ENCODE results near the gene ANKRD61.

GRCh38 chr7:6035165-6035564 lies 4.0 kb downstream of the ANKRD61 start:
- TF ChIP-seq, protein P1, sequence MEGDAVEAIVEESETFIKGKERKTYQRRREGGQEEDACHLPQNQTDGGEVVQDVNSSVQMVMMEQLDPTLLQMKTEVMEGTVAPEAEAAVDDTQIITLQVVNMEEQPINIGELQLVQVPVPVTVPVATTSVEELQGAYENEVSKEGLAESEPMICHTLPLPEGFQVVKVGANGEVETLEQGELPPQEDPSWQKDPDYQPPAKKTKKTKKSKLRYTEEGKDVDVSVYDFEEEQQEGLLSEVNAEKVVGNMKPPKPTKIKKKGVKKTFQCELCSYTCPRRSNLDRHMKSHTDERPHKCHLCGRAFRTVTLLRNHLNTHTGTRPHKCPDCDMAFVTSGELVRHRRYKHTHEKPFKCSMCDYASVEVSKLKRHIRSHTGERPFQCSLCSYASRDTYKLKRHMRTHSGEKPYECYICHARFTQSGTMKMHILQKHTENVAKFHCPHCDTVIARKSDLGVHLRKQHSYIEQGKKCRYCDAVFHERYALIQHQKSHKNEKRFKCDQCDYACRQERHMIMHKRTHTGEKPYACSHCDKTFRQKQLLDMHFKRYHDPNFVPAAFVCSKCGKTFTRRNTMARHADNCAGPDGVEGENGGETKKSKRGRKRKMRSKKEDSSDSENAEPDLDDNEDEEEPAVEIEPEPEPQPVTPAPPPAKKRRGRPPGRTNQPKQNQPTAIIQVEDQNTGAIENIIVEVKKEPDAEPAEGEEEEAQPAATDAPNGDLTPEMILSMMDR (IDR thresholded peaks at IDR 0.05): no peak
- no peak for TF ChIP-seq POLR2A (IDR thresholded peaks at IDR 0.05)
